ENCODE measurements around the gene NINJ2. TPM values are rescaled to one million over a fixed set of nuclear protein-coding genes. Genes with fewer than 3 reads are reported as not detected.

NINJ2 gene
- polyA plus RNA-seq, 1 donor from 2014 or later = not detected

DNA sequence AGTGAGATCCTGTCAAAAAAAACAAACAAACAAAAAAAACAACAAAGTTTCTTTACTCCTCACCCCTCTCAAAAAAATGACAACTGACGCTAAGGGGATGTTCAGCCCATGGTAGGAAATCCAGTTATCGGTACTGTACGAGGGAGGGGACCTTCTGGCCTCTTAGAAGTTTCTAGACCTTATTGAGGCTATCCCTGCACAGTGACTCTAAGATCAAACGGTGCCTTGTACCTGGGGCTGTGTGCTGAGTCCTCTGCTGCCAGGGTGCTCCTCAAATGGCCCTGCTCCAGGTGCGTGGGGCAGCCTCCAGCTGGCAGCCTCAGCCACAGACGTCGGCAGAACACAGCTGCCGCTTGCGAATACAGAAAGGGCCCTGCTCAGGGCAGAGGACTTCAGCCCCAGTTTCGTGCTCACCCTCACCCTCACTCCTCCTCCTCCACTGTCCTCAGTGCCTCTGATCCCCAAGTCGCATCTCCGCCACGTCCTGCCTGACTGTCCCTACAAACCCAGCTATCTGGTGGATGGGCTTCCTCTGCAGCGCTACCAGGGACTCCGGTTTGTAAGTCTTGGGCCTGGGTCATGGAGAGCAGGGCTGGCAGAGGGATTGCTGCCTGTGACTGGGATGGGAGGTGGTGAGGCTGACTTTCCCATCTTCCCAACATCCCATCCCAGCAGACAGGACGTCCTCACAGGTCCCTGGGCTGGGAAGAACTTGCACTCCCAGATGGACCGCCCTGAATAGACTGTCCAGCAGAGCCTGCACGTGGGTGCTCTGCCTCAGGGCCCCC, 112.6 kb downstream of the NINJ2 start:
- no peak for TF ChIP-seq RAD21 (conservative IDR thresholded peaks at IDR 0.05)
- TF ChIP-seq, protein P1, sequence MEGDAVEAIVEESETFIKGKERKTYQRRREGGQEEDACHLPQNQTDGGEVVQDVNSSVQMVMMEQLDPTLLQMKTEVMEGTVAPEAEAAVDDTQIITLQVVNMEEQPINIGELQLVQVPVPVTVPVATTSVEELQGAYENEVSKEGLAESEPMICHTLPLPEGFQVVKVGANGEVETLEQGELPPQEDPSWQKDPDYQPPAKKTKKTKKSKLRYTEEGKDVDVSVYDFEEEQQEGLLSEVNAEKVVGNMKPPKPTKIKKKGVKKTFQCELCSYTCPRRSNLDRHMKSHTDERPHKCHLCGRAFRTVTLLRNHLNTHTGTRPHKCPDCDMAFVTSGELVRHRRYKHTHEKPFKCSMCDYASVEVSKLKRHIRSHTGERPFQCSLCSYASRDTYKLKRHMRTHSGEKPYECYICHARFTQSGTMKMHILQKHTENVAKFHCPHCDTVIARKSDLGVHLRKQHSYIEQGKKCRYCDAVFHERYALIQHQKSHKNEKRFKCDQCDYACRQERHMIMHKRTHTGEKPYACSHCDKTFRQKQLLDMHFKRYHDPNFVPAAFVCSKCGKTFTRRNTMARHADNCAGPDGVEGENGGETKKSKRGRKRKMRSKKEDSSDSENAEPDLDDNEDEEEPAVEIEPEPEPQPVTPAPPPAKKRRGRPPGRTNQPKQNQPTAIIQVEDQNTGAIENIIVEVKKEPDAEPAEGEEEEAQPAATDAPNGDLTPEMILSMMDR (IDR thresholded peaks at IDR 0.05; ENCODE audit: poor library complexity, severe bottlenecking) = no peak
- no peak for TF ChIP-seq TAF1 (IDR thresholded peaks at IDR 0.05; ENCODE audit: low read depth)
- TF ChIP-seq, protein P2, sequence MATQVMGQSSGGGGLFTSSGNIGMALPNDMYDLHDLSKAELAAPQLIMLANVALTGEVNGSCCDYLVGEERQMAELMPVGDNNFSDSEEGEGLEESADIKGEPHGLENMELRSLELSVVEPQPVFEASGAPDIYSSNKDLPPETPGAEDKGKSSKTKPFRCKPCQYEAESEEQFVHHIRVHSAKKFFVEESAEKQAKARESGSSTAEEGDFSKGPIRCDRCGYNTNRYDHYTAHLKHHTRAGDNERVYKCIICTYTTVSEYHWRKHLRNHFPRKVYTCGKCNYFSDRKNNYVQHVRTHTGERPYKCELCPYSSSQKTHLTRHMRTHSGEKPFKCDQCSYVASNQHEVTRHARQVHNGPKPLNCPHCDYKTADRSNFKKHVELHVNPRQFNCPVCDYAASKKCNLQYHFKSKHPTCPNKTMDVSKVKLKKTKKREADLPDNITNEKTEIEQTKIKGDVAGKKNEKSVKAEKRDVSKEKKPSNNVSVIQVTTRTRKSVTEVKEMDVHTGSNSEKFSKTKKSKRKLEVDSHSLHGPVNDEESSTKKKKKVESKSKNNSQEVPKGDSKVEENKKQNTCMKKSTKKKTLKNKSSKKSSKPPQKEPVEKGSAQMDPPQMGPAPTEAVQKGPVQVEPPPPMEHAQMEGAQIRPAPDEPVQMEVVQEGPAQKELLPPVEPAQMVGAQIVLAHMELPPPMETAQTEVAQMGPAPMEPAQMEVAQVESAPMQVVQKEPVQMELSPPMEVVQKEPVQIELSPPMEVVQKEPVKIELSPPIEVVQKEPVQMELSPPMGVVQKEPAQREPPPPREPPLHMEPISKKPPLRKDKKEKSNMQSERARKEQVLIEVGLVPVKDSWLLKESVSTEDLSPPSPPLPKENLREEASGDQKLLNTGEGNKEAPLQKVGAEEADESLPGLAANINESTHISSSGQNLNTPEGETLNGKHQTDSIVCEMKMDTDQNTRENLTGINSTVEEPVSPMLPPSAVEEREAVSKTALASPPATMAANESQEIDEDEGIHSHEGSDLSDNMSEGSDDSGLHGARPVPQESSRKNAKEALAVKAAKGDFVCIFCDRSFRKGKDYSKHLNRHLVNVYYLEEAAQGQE (IDR thresholded peaks at IDR 0.05; ENCODE audit: borderline replicate concordance) = no peak
- TF ChIP-seq EP300 (conservative IDR thresholded peaks at IDR 0.05; ENCODE audit: poor library complexity, severe bottlenecking) = no peak
- no peak for TF ChIP-seq EZH2 (IDR thresholded peaks at IDR 0.05; ENCODE audit: borderline replicate concordance, insufficient read depth, low read length, poor library complexity, severe bottlenecking)
- no peak for TF ChIP-seq MXI1 (conservative IDR thresholded peaks at IDR 0.05; ENCODE audit: poor library complexity, severe bottlenecking)
- no peak for TF ChIP-seq POLR2AphosphoS5 (IDR thresholded peaks at IDR 0.05)
- no peak for TF ChIP-seq SMC3 (conservative IDR thresholded peaks at IDR 0.05; ENCODE audit: poor library complexity)
- no peak overlapping the region for H3K27ac ChIP-seq (ENCODE audit: low read length)
- H3K36me3 ChIP-seq (ENCODE audit: insufficient read depth, low read length) = no peaks in the 10 kb centered on the region
- H2AFZ ChIP-seq (ENCODE audit: low read depth, low read length) = no peak overlapping the region
- no peaks in the 10 kb centered on the region for H3K9me3 ChIP-seq (ENCODE audit: low read length)
- H3F3A ChIP-seq (ENCODE audit: insufficient read depth, low read length, poor library complexity, severe bottlenecking) = no peaks in the 10 kb centered on the region
- H3K79me2 ChIP-seq (replicated peaks; ENCODE audit: insufficient read depth, low read length) = no peaks in the 10 kb centered on the region
- no peak overlapping the region for H3K9ac ChIP-seq (ENCODE audit: low read length)
- H3K4me2 ChIP-seq (ENCODE audit: low read length) = no peak overlapping the region
- H3K9me2 ChIP-seq (ENCODE audit: insufficient read depth, low read length) = no peaks in the 10 kb centered on the region
- no peak overlapping the region for H3K4me3 ChIP-seq (ENCODE audit: low read length)
- H4K20me1 ChIP-seq (ENCODE audit: insufficient read depth) = no peaks in the 10 kb centered on the region
- H3K27me3 ChIP-seq (ENCODE audit: insufficient read depth, low read depth, low read length) = no peaks in the 10 kb centered on the region

DNA sequence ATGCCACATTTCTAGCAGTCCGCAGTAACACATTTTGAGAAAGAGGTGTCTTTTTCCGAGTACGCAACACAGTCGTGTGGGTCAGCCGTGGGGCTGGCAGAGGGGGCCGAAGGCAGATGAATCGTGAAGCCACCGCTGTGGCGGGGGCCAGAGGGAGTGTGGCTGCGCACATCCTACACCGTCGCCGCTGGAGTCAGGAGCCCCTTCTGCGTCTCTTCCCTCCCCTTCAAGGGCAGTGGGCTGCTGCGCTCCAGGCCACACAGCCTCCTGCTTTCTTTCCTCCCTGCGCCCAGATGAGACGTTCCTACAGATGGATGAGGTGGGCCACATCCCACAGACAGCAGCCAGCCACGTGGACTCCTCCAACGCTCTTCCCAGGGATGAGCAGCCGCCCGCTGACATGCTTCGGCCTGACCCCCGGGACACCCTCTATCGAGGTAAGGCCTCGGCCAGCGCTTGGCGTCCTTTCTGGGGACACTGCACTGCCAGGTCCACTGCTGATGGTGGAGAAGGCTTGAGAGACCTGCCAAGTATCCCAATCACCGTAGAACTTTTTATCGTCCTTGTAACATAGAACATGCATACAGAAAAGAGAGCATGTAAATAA, 113.7 kb downstream of the NINJ2 start:
- no peaks in the 10 kb centered on the region for H3K79me2 ChIP-seq (replicated peaks; ENCODE audit: insufficient read depth, low read length)
- H3K9me3 ChIP-seq (ENCODE audit: low read length) = no peaks in the 10 kb centered on the region
- no peaks in the 10 kb centered on the region for H3K36me3 ChIP-seq (ENCODE audit: insufficient read depth, low read length)
- no peaks in the 10 kb centered on the region for H3K9me2 ChIP-seq (ENCODE audit: insufficient read depth, low read length)
- H3F3A ChIP-seq (ENCODE audit: insufficient read depth, low read length, poor library complexity, severe bottlenecking) = no peaks in the 10 kb centered on the region
- H2AFZ ChIP-seq (ENCODE audit: low read depth, low read length) = no peak overlapping the region
- H4K20me1 ChIP-seq (ENCODE audit: insufficient read depth) = no peaks in the 10 kb centered on the region
- H3K27ac ChIP-seq (ENCODE audit: low read length) = no peak overlapping the region
- no peak overlapping the region for H3K4me3 ChIP-seq (ENCODE audit: low read length)
- TF ChIP-seq RAD21 (conservative IDR thresholded peaks at IDR 0.05) (no peak), TAF1 (IDR thresholded peaks at IDR 0.05; ENCODE audit: low read depth) (no peak), SMC3 (conservative IDR thresholded peaks at IDR 0.05; ENCODE audit: poor library complexity) (no peak)
- no peaks in the 10 kb centered on the region for H3K27me3 ChIP-seq (ENCODE audit: insufficient read depth, low read depth, low read length)
- no peak overlapping the region for H3K9ac ChIP-seq (ENCODE audit: low read length)
- H3K4me2 ChIP-seq (ENCODE audit: low read length) = no peak overlapping the region
